H9 (cell line): ENCODE results near the gene TEX26. TPM values are rescaled to one million over a fixed set of nuclear protein-coding genes. Genes with fewer than 3 reads are reported as not detected.

Experiments
- DNase-seq: peaks from one replicate; pipeline ENCODE4 v3.0.0-alpha.2; 2017
- H2AFZ ChIP-seq: one replicate; pipeline ENCODE4 v1.6.1; 2013; ENCODE audit warnings: mild to moderate bottlenecking, low read length, control low read depth, moderate library complexity
- H2AK5ac ChIP-seq: 2 replicates; pipeline ENCODE4 v1.6.1; 2013; ENCODE audit warnings: low read length, control low read depth, mixed read lengths; ENCODE audit not compliant: insufficient read length
- H2BK120ac ChIP-seq: one replicate; pipeline ENCODE4 v1.6.1; 2013; ENCODE audit warnings: low read depth, mild to moderate bottlenecking, low read length, control low read depth, inconsistent platforms; ENCODE audit not compliant: poor library complexity, severe bottlenecking
- H2BK12ac ChIP-seq: 2 replicates; pipeline ENCODE4 v1.6.1; 2013; ENCODE audit warnings: low read length, control low read depth, mixed read lengths, low read depth; ENCODE audit not compliant: insufficient read length
- H2BK15ac ChIP-seq: 2 replicates; pipeline ENCODE4 v1.6.1; 2013; ENCODE audit warnings: low read depth, low read length, control low read depth
- H2BK20ac ChIP-seq: one replicate; pipeline ENCODE4 v1.6.1; 2013; ENCODE audit warnings: low read depth, mild to moderate bottlenecking, low read length, control low read depth, inconsistent platforms; ENCODE audit not compliant: poor library complexity, severe bottlenecking
- H2BK5ac ChIP-seq: 2 replicates; pipeline ENCODE4 v1.6.1; 2013; ENCODE audit warnings: low read length, control low read depth, mixed read lengths; ENCODE audit not compliant: insufficient read length
- H3K14ac ChIP-seq: 2 replicates; pipeline ENCODE4 v1.6.1; 2013; ENCODE audit warnings: low read length, control low read depth; ENCODE audit not compliant: insufficient read depth
- H3K18ac ChIP-seq: 2 replicates; pipeline ENCODE4 v1.6.1; 2013; ENCODE audit warnings: low read depth, mild to moderate bottlenecking, mixed read lengths, low read length, control low read depth; ENCODE audit not compliant: insufficient read length
- H3K23ac ChIP-seq: 2 replicates; pipeline ENCODE4 v1.6.1; 2013; ENCODE audit warnings: low read length, control low read depth, mixed read lengths, low read depth; ENCODE audit not compliant: insufficient read length
- H3K23me2 ChIP-seq: 2 replicates; pipeline ENCODE4 v1.6.1; 2013; ENCODE audit warnings: low read depth, mild to moderate bottlenecking, mixed read lengths, low read length, control low read depth; ENCODE audit not compliant: insufficient read length, poor library complexity, severe bottlenecking
- H3K27ac ChIP-seq: 2 replicates; pipeline ENCODE4 v1.5.1; 2013; ENCODE audit warnings: low read length, control low read depth, mixed read lengths, low read depth; ENCODE audit not compliant: insufficient read length
- H3K27me3 ChIP-seq: 2 replicates; pipeline ENCODE4 v1.6.1; 2013; ENCODE audit warnings: low read length, control low read depth, inconsistent platforms; ENCODE audit not compliant: insufficient read depth
- H3K4ac ChIP-seq: 2 replicates; pipeline ENCODE4 v1.6.1; 2013; ENCODE audit warnings: low read depth, mild to moderate bottlenecking, control low read depth, inconsistent platforms, low read length, moderate library complexity
- H3K4me1 ChIP-seq: 2 replicates; pipeline ENCODE4 v1.6.1; 2013; ENCODE audit warnings: low read length, control low read depth, inconsistent platforms; ENCODE audit not compliant: insufficient read depth
- H3K4me2 ChIP-seq: 2 replicates; pipeline ENCODE4 v1.6.1; 2013; ENCODE audit warnings: low read length, control low read depth, mixed read lengths; ENCODE audit not compliant: insufficient read length, insufficient read depth
- H3K56ac ChIP-seq: 2 replicates; pipeline ENCODE4 v1.6.1; 2013; ENCODE audit warnings: low read depth, mild to moderate bottlenecking, mixed read lengths, low read length, control low read depth; ENCODE audit not compliant: insufficient read length
- H3K79me1 ChIP-seq: 2 replicates; pipeline ENCODE4 v1.6.1; 2013; ENCODE audit warnings: low read depth, mild to moderate bottlenecking, moderate library complexity, low read length, control low read depth, inconsistent platforms; ENCODE audit not compliant: insufficient read depth, poor library complexity, severe bottlenecking
- H3K79me2 ChIP-seq: 2 replicates; pipeline ENCODE4 v1.6.1; 2013; ENCODE audit warnings: low read length, control low read depth, inconsistent platforms; ENCODE audit not compliant: insufficient read depth
- H3K9ac ChIP-seq: 2 replicates; pipeline ENCODE4 v1.6.1; 2013; ENCODE audit warnings: low read length, control low read depth, mixed read lengths; ENCODE audit not compliant: insufficient read length; ENCODE audit errors: extremely low read depth
- H3K9me3 ChIP-seq: one replicate; pipeline ENCODE4 v1.6.1; 2013; ENCODE audit warnings: low read depth, low read length, inconsistent platforms; ENCODE audit not compliant: control insufficient read depth
- H3T11ph ChIP-seq: one replicate; pipeline ENCODE4 v1.6.1; 2013; ENCODE audit warnings: mild to moderate bottlenecking, low read length, control low read depth, inconsistent platforms
- H4K20me1 ChIP-seq: one replicate; pipeline ENCODE4 v1.6.1; 2013; ENCODE audit not compliant: control insufficient read depth, insufficient read length, insufficient read depth
- H4K5ac ChIP-seq: 2 replicates; pipeline ENCODE4 v1.6.1; 2013; ENCODE audit warnings: low read depth, mild to moderate bottlenecking, mixed read lengths, low read length, control low read depth; ENCODE audit not compliant: insufficient read length
- H4K8ac ChIP-seq: replicated peaks from 2 replicates; pipeline ENCODE4 v1.6.1; 2013; ENCODE audit warnings: low read length, control low read depth, mixed read lengths, low read depth; ENCODE audit not compliant: insufficient read length
- H4K91ac ChIP-seq: 2 replicates; pipeline ENCODE4 v1.6.1; 2013; ENCODE audit warnings: low read depth, mild to moderate bottlenecking, moderate library complexity, mixed read lengths, low read length, control low read depth; ENCODE audit not compliant: insufficient read length
- H3K27ac Mint-ChIP-seq, 3 experiments: 2 replicates in 2 of 3; 3 replicates in 1 of 3; pipeline ENCODE4 v1.8.0; 2020 to 2021; ENCODE audit warnings: mixed read lengths in 3 of 3, mild to moderate bottlenecking in 1 of 3, moderate library complexity in 1 of 3
- H3K27me3 Mint-ChIP-seq: 2 replicates; pipeline ENCODE4 v1.8.0; 2021; ENCODE audit warnings: low read depth, mild to moderate bottlenecking, moderate library complexity, mixed read lengths
- H3K36me3 Mint-ChIP-seq, 3 experiments: 2 replicates in 2 of 3; 3 replicates in 1 of 3; pipeline ENCODE4 v1.8.0; 2020 to 2021; ENCODE audit warnings: low read depth in 3 of 3, mixed read lengths in 3 of 3; ENCODE audit not compliant: insufficient read depth in 1 of 3
- H3K4me1 Mint-ChIP-seq, 2 experiments: 2 replicates each; pipeline ENCODE4 v1.8.0; 2020; ENCODE audit warnings: mixed read lengths in 2 of 2
- H3K4me3 Mint-ChIP-seq, 2 experiments: 2 replicates in 1 of 2; 3 replicates in 1 of 2; pipeline ENCODE4 v1.8.0; 2020 to 2021; ENCODE audit warnings: mild to moderate bottlenecking in 2 of 2, mixed read lengths in 2 of 2, moderate library complexity in 1 of 2
- H3K9me3 Mint-ChIP-seq, 2 experiments: 2 replicates in 1 of 2; 3 replicates in 1 of 2; pipeline ENCODE4 v1.8.0; 2020; ENCODE audit warnings: mild to moderate bottlenecking in 2 of 2, mixed read lengths in 2 of 2, moderate library complexity in 1 of 2
- CTCF ChIP-seq: fragments of 200-600 bp; sonication (generic); conservative IDR thresholded peaks from 3 replicates; pipeline ENCODE4 v1.8.0; 2021; ENCODE audit warnings: antibody characterized with exemption, mild to moderate bottlenecking
- WGBS: extraction: QIAGEN DNeasy Blood & Tissue Kit; methylation state at CpG from one replicate; pipeline ENCODE4 v1.1.7; 2013; ENCODE audit warnings: missing lambda C conversion rate, low lambda C conversion rate, mixed read lengths; ENCODE audit not compliant: insufficient read length; ENCODE audit errors: extremely low coverage; 5-methylcytosine and 5-hydroxymethylcytosine counted together
- total RNA-seq: library from RNA; stranded (reverse); gene quantifications from 2 replicates; pipeline ENCODE4 v1.2.1, GENCODE V29; 2021

TEX26 gene
- total RNA-seq, 1 experiment from 2014 or later = not detected

- H2BK20ac ChIP-seq = no peak overlapping the region
- no peak overlapping the region for H3K14ac ChIP-seq
- no peaks in the 10 kb centered on the region for H3K79me2 ChIP-seq
- no peak overlapping the region for H3T11ph ChIP-seq
- no peaks in the 10 kb centered on the region for H3K27me3 ChIP-seq
- no peak overlapping the region for H3K56ac ChIP-seq
- no peaks in the 10 kb centered on the region for H3K4me1 ChIP-seq
- no peak overlapping the region for H4K5ac ChIP-seq
- no peaks in the 10 kb centered on the region for H3K79me1 ChIP-seq
- Mint-ChIP-seq H3K4me3 (no peak overlapping the region), H3K9me3 (no peaks in the 10 kb centered on the region), H3K27me3 (peaks cover 3% of the 10 kb centered on the region), H3K4me1 (peaks cover 0 to 2% of the 10 kb centered on the region in 2 experiments; a peak in 2 of 4 replicates), H3K27ac (no peak overlapping the region), H3K36me3 (no peaks in the 10 kb centered on the region)
- WGBS = no CpG with 5 or more reads among the region's 2 CpGs
- H4K20me1 ChIP-seq = no peaks in the 10 kb centered on the region
- H3K4ac ChIP-seq = no peak overlapping the region
- no peak overlapping the region for H2AK5ac ChIP-seq
- H3K9ac ChIP-seq = no peak overlapping the region
- TF ChIP-seq CTCF = no peak
- no peak overlapping the region for H2AFZ ChIP-seq
- H4K8ac ChIP-seq = no peak overlapping the region
- H3K9me3 ChIP-seq = no peaks in the 10 kb centered on the region
- H3K4me2 ChIP-seq = no peak overlapping the region
- no peak overlapping the region for H2BK120ac ChIP-seq
- H3K18ac ChIP-seq = no peak overlapping the region
- no peak overlapping the region for H3K27ac ChIP-seq
- DNase-seq = no peak
- H2BK12ac ChIP-seq = no peak overlapping the region
- no peak overlapping the region for H4K91ac ChIP-seq
- H2BK5ac ChIP-seq = no peak overlapping the region
- no peaks in the 10 kb centered on the region for H3K23me2 ChIP-seq
- H3K23ac ChIP-seq = no peak overlapping the region
- no peak overlapping the region for H2BK15ac ChIP-seq
Measured at GRCh38 chr13:31001647-31002046, 69.2 kb downstream of the TEX26 start.
